GM18526 (cell line): ENCODE results near the gene NPBWR2.
A peak's percentile ranks its signal among the peaks of the same experiment; 100 is the strongest.

ENCODE experiments used
- POLR2A ChIP-seq: IDR thresholded peaks from 3 replicates; pipeline ENCODE4 v1.6.1; 2011; ENCODE audit not compliant: insufficient read length; ENCODE audit errors: extremely low read depth

The NPBWR2 gene

DNA sequence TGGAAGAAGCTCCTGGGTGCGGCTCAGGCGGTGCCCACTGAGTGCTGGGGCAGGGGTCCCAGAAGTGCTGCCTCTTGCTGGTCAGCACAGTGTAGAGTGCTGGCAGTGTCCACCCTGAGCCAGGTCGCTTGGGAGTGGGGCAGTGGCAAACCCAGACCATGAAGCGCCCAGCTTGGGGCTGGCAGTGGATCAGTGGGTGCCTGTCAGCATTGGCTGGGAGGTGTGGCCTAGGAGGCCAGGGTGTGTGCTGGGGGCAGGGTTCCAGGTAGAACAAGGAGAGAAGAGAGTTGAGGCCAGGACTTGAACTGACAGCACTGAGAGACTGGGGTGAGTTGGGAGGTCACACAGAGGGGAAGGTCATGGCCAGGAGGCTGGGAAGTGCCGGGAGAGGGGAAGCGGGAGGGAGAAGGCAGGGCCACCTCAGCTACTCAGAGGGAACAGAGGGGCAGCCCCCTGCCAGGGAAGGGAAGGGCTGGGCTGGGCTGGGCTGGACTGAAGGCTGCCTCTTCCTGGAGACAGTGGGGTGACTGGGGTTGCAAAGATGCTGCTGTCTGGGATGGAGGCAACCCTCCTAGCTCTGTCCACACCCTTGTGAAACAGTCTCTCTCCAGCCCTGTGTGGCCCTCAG, 40.2 kb downstream of the NPBWR2 start:
- no peak for TF ChIP-seq POLR2A

DNA sequence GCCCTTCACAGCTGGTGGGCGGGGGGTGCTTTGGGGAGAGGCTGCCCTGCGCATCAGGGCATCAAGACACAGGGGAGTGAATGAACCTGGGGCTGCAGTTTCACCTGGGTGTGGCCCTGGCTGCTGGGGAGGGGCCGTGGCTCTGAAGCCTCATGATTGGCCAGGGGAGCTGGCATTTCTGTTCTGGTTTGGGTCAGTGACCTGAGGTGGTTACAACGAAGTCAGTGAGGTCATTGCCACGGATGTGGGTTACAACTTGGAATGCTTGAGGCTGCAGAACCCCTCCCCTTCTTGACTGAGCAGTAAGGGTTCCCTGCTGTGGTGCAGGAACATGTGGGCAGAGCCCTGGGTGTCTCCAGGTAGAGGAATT, 41.4 kb downstream of the NPBWR2 start:
- peak; percentile 41 for TF ChIP-seq POLR2A

DNA sequence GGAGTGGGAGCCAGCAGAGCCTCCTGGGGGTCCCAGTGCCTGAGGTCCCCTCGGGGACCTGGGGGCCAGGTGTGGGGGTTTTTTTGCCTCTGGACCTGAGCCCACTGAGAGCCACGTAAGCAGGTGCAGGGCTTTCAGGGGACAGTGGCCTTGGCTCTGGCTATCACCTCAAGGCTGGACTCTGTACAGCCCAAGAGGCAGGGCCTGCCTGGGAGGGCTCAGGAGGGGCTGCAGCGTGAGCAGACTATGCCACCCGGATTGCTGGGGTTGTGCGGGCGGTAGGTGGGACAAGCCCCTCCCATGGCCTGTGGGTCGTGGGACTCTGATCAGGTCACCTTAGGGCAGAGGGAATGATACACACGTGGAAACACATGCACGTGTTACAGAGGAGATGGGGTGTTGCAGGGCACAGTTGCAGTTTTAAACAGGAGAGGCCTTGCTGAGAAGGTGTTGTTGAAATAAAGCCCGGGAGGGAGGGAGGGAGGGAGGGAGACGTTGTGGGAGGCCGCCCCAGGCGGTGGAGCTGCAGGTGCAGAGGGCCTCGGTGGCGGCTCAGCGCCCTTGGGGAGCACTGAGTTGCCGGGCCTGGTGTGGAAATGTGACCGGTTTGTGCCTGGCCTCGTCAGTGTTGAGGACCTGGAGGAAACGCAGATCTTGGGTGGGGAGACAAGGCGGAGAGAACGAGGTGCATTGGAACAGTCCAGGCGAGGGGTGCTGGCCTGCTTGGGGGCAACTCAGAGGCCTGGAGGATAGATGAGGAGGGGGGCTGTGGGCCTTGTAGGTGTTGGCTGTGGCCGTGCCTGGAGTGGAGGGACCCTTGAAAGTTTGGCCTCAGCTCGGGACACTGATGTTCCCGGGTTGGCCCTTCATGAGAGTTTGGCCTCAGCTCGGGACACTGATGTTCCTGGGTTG, 42.0 kb downstream of the NPBWR2 start:
- no peak for TF ChIP-seq POLR2A

DNA sequence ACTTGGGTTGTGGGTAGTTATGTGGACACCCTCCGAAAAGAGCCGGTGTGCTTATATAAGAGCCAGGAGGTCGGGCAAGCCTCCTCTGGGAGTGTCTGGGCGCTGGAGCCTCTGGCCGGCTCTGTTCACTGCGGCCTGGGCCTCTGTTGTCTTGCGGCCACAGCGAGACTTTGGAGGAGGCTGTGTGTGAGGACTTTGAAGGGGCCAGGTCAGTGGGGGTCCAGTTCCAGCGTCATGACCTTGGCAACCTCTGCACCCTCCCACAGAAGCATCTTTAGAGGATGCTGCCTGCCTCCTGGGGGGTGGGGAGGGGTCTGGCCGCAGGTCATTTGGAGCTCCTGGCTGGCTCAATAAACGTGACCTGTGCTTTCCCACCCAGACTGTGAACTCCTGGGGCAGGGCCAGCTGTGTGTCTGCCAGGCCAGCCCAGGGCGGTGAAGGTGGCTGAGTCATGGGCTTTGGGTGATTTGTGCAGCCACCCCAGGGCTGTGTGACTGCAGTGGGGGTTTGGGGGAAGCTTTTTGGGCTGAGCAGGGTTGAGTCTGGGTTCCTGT, 43.1 kb downstream of the NPBWR2 start:
- no peak for TF ChIP-seq POLR2A

DNA sequence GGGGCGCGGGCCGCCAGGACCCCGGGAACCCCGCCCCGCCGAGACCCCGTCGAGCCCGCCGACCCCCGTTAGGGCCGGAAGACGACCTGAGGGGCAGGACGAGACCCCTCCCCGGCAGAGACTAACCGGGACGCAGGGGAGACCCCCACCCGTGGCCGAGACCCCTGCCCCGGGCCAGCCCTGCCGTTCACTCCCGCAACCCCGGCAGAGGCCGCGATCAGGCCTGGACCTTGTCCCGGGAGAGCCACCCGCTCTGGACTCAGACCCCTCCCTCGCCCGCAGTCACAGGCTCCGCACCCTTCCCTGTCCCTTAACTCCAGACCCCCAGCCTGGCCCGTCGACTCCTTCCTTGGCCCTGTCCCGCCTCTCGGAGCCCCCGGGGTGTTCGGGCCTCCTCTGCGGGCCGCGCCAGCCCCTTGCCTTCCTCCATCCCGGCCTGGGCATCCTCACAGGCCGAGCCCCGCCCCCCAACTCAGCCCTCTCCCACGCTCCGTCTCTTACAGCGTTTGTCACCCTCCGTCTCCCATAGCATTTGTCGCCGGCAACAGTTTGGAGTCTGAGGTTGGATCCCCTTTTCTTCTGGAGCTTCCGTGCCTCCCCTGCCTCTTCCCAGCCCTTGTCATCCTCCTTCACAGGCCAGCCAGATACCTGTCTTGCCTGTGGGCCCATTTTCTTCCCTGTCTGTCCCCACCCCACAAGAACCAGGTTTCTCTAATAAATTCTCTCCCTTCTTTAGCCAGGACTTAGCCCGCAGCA, 43.8 kb downstream of the NPBWR2 start:
- TF ChIP-seq POLR2A: no peak

DNA sequence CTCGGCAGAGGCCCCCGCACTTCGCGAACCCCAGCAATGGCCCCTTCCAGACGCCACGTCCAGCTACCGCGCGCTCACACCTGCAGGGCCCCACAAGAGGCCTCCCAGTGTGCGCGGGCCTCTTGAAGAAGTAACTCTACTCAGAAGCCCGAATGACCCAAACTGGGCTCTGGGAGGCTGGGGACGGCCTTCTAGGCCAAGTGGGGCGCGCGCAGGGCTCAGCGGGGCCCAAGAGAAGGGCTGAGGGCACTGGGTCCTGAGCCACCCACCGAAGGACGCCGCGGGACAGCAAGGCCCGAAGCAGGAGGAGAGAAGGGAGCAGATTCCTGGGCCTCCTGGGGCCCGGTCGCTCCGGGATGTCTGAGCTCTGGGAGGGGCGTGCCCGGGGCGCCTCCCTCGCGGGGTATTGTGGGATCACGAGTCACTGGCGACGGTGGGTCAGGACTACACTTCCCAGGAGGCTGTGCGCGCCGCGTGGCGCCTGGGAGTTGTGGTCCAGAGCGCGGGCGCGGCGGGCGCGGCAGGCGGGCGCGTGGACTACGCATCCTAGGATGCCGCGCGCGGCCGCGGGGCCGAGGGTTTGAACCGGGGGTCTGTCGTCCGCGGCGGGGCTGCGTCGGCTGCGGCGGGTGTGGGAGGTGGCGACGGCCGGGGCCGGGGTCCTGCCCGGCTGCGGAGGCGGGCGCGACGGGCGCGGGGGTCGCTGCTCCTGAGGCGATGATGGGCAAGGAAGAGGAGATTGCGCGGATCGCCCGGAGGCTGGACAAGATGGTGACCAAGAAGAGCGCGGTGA, 44.6 kb downstream of the NPBWR2 start, which contains the start of gene TCEA2:
TCEA2 (plus strand) TSS at position 603 of the 793 bp plus-strand sequence; CDS start at position 718, 115 bp downstream.
- TF ChIP-seq POLR2A: peak; percentile 63

DNA sequence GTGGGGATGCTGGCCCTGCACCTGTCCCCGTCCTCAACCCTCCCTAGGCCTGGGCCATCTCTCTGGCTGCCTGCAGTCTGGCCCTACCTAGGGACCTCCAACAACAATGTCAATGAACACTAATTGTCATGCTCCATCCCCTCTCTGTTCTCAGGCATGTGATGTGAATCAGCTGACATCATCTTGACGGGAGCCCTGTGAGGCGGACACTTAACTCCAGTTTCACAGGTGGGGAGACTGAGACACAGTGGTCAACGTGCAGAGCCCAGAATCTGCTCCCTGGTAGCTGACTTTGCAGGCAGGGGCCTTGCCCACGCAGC, 45.1 kb downstream of the NPBWR2 start:
- no peak for TF ChIP-seq POLR2A

DNA sequence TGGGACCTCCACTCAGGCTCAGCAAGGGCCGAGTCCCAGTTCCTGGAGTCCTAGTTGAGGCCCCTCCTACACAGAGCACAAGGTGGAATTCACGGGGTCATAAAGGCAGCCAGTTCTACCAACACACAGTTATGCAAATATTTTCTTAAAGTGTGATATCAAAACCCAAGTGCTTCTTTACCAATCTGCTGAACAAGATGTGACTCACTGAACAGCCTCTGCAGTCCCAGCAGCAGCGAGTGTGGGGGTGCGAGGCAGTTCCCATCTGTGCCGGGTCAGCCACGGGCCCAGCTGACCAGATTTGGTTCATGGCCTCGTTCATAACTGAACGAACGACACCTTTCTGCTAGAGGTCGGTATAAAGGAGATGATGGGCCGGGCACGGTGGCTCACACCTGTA, 48.8 kb downstream of the NPBWR2 start:
- no peak for TF ChIP-seq POLR2A

DNA sequence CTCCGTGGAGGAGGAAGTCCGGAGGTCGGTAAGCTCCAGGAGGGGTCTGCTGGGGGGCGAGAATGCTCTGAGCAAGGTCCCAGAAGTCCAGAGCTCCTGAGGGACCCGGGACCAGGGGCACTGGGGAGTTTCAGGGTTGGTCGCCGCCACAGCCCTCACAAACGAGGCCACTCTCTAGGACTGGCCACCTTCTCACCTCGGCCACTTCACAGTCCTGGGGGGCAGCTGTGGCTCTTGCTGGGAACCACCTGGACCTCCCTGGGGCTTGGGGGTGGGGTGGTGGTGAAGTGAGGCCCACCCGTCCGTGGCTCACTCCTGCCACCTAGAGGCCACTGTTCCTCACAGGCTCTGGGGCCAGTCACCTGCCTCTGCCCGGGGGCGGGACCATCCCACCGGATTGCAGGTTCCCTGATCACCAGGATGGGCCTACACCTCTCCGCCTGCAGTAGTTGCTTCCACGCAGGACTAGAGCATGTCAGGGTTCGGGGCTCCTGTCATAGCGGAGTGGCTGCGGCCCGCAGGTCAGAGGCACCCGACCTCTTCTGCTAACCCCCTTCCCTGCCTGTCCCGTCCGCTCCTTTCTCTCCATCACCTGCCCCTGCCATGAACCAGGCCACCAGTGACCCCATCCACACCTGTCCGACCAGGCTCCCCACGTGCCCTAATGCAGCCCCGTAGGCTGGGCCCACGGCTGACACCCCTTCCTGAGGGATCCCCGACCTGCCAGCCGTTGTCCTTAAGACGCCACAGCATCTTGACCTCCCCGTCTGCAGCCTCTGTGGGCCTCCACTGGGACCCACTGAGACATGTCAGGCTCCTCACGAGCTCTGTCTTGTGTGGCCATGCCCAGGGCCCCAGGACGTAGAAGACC, 49.5 kb downstream of the NPBWR2 start:
- no peak for TF ChIP-seq POLR2A

DNA sequence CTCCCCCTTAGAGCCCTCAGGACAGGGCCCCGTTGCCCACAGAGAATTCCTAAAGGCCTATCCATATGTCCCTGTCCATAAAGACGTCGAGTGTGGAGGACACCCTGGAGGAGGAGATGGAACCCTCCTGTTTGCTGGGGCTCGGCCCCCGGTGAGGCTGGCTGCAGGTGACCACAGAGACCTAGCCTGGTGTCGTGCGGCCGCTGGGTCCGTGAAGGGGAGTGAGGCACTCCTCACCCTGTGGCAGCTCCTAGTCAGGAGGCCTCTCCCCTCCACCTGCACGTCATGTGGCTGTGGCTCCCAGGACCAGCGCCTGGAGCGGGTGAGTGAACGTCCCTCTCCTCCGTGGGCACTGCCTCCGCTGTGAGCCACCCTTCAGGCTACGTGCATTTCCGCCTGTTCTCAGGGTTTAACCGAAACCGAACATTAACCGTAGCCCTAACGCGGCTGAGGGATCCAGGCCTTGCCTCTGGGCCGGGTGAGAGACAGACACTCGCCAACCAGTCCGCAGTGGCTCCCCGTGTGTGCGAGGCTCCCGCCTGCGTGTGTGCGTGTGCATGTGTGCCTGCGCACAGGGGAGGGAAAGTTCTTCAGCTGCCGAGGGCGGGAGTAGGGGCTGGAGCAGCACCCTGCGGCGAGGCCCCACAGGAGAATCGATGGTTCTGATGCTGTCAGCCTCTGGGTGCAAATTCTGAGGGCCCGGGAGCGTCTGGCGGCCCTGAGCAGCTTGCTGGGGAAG, 50.3 kb downstream of the NPBWR2 start:
- no peak for TF ChIP-seq POLR2A

DNA sequence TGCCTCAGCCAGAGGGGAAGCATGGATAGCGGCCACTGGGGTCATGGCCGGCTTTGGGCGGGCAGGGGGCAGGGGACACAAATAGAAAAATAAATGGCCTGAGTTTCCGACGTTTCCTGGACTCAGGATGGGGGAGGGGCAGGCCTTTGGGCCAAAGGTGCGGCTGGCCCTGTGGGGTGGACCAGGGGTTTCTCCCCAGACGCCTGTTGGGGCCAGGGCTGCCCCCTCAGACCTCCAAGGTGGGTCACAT, 50.8 kb downstream of the NPBWR2 start:
- TF ChIP-seq POLR2A: no peak

DNA sequence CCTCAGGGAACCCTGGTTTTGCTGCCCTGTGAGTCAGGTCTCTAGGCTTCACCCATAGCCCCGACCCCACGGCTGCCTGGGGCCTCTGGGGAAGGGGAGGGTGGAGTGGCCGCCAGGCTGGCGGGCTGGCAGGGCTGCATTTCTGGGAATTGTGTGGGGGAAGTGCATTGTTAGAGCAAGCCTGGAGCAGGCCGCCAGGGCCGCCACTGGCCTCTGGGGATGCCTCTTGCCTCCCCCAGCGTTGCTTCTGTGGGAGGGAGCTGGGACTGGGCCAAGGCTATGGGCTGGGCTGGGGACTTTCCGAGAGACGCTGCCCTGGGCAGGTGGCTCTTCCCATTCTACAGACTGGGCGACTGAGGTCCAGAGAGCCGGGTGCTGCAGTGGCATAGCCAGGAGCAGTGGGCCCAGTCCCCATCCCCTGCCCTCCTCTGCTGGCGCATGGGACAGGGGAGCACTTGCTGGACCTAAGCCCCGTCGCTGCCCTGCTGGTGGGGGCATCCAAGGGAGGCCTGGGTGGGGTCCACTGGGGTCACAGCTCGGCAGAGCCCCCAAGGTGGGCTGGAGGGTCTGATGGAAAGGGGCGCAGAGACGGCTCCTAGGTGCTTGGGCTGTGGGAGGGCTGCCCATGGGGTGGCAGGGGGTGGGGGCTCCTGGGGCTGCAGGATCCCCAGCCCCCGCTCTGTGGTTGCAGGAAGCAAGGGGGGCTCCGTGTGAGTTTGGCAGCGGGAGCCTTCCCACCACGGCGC, 51.3 kb downstream of the NPBWR2 start:
- no peak for TF ChIP-seq POLR2A

DNA sequence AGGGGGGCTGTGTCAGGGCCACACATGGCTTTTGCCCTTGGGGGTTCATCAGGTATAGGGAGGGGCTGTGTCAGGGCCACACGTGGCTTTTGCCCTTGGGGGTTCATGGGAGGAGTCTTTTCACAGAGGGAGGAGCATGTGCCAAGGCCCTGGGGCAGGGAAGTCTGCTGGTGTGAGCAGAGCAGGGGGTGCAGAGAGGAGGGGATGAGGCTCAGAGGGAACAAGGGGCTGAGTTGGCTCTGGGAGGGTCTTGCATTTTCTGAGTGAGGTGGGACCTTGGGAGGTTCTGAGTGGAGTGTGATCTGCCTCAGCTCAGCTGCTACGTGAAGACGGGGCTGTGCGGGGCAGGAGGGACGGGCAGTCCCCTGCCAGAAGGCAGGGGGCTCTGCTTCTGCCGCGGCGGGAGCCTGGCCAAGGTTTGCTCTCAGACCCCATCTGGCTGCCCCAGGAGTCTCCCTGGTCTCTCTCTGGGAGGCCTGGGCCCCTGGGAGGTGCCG, 51.9 kb downstream of the NPBWR2 start:
- no peak for TF ChIP-seq POLR2A
